NCI-H460 (cell line): ENCODE data around the gene AP1S2. TPM values are rescaled to one million over a fixed set of nuclear protein-coding genes. Genes with fewer than 3 reads are reported as not detected.
"Not testable (repeated sequence)": the region's sequence is repeated elsewhere in the genome, so short reads cannot be mapped to it uniquely, and the experiment has no call there.

Source experiments
- DNase-seq: peaks from one replicate; pipeline ENCODE4 v3.0.0-alpha.2; 2016; ENCODE audit warnings: low read depth; ENCODE audit errors: extremely low read depth
- polyA plus RNA-seq: library from polyadenylated mRNA; depleted of rRNA; stranded (reverse); fragments of >200 nt; gene quantifications from 2 replicates; pipeline ENCODE4 v1.2.3, GENCODE V29; 2014; cell fraction: nucleus; rRNA removed
- total RNA-seq: library from RNA; depleted of rRNA; stranded (reverse); fragments of >200 nt; shearing (Covaris generic); gene quantifications from 2 replicates; pipeline ENCODE4 v1.2.3, GENCODE V29; 2014; rRNA removed

AP1S2 gene
- total RNA-seq = 27.3 and 32.2 TPM in 2 replicates
- polyA plus RNA-seq = 12.2 and 32.7 TPM in 2 replicates

- DNase-seq = peak; percentile 91
These were observed at the start of gene AP1S2 for GRCh38 chrX:15854712-15855567. TSS of gene AP1S2 (minus strand) at chrX:15854813. CDS start at chrX:15852524, 2,289 bp downstream.

GRCh38 chrX:15903186-15903681 is 48.6 kb upstream of the AP1S2 start:
- DNase-seq = no peak

GRCh38 chrX:15895334-15895733 is 40.7 kb upstream of the AP1S2 start:
- DNase-seq = no peak

- no peak for DNase-seq
These were observed 40.1 kb upstream of the AP1S2 start for GRCh38 chrX:15894724-15895123.

- no peak for DNase-seq
These were observed 35.9 kb upstream of the AP1S2 start for GRCh38 chrX:15890463-15890862.

- no peak for DNase-seq
These were observed 33.4 kb upstream of the AP1S2 start for GRCh38 chrX:15888062-15888461.

GRCh38 chrX:15883540-15883863 is 28.9 kb upstream of the AP1S2 start:
- no peak for DNase-seq

- no peak for DNase-seq
These were observed 28.3 kb upstream of the AP1S2 start for GRCh38 chrX:15882704-15883539.

GRCh38 chrX:15881381-15881897 is 26.8 kb upstream of the AP1S2 start:
- DNase-seq = no peak

- DNase-seq = not testable (repeated sequence)
These were observed 23.3 kb upstream of the AP1S2 start for GRCh38 chrX:15877914-15878313.

GRCh38 chrX:15877380-15877779 is 22.8 kb upstream of the AP1S2 start:
- no peak for DNase-seq

- DNase-seq = no peak
These were observed 20.1 kb upstream of the AP1S2 start for GRCh38 chrX:15874672-15875071.

- DNase-seq = no peak
These were observed 19.0 kb upstream of the AP1S2 start for GRCh38 chrX:15873566-15873965.

GRCh38 chrX:15870310-15870709 is 15.7 kb upstream of the AP1S2 start:
- DNase-seq = no peak

GRCh38 chrX:15869695-15870094 is 15.1 kb upstream of the AP1S2 start:
- DNase-seq = no peak

- no peak for DNase-seq
These were observed 11.5 kb upstream of the AP1S2 start for GRCh38 chrX:15866147-15866546.

- no peak for DNase-seq
These were observed 10.0 kb upstream of the AP1S2 start for GRCh38 chrX:15864629-15865028.

GRCh38 chrX:15864023-15864422 is 9.4 kb upstream of the AP1S2 start:
- no peak for DNase-seq

GRCh38 chrX:15860921-15861320 is 6.3 kb upstream of the AP1S2 start:
- no peak for DNase-seq

GRCh38 chrX:15858051-15858450 is 3.4 kb upstream of the AP1S2 start:
- DNase-seq = no peak

GRCh38 chrX:15856636-15857035 is 2.0 kb upstream of the AP1S2 start:
- DNase-seq = no peak
